Measurements from ENCODE around the gene SLC6A15.

SLC6A15 gene

DNA sequence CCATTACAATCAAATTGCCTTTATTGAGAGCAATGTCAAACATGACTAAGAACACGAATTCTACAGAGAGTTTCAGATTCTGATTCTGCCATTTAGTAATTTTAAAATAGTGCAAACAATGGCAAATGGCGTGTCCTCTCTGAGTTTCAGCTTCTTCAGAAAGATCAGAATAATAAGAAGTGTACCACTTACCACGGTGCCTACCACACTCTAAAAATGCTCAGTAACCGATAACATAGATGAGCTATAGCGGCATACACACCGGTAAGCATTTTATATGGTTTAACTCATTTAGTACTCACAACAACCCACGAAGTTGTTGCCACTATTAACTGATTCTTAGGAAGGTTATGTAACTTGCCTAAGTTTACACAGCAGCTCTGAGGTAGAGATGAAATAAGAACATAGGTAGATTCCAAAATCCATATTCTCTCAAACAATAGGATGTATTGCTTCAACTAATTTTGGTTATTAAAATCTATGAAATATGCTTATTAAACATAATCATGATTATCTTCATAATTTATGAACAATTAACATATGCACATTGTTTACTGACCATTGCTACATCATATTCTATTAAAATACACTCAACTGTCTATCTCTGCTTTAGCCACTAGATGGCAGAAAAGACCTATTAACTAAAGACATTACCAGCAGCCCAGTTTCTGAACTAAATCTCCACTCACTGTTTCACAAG, 38.3 kb downstream of the SLC6A15 start:
- DNase-seq: peak; percentile 75

DNA sequence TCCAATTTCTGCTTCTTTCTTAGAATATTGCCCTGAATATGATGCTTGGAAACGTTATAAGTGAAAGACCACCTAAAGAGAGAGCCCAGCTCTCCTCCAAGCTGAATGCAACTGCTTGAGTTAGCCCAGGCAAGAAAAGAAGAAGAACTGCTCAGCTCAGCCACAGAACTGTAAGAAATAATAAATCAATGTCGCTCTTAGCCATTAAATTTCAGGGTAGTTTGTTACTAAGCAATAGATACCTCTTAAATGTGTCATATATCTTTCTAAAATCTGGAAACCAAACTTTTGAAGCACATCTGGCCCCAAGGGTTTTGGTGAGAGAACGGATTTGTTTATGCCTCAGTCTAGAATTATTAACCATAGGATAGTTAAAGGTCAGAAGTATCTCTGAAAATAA, 50.4 kb downstream of the SLC6A15 start:
- no peak for DNase-seq

DNA sequence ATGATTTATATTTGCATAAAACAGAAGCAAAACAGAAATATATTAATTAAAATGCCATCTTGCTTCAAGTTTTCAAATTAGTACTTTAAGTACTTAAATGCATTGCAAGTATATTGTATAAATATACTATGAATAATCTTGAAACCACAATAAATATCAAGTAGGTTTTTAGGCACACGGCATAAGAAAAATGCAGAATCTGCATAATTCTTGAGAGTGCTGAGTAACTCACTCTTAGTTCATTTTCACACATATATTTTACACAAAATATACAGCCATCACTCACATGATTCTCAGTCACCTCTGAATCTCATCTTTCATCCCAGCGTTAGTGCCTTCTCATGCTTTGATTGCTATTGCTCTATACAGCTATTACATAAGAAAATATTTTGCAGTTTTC, 51.9 kb downstream of the SLC6A15 start:
- no peak for DNase-seq

DNA sequence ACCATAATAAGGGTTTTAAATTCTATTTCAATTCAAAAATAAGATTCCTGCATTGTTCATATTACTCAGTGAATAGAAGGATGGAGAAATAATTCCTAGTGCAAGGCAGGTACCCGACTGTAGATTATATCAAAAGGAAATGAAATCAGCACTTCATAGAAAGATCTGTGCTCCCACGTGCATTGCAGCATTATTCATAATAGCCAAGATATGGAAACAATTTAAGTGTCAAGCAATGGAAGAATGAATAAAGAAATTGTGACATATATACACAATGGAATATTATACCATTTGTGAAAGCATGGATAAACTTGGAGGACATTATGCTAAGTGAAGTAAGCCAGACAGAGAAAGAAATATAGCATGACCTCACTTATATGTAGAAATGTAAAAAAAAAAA, 53.8 kb downstream of the SLC6A15 start:
- no peak for DNase-seq

DNA sequence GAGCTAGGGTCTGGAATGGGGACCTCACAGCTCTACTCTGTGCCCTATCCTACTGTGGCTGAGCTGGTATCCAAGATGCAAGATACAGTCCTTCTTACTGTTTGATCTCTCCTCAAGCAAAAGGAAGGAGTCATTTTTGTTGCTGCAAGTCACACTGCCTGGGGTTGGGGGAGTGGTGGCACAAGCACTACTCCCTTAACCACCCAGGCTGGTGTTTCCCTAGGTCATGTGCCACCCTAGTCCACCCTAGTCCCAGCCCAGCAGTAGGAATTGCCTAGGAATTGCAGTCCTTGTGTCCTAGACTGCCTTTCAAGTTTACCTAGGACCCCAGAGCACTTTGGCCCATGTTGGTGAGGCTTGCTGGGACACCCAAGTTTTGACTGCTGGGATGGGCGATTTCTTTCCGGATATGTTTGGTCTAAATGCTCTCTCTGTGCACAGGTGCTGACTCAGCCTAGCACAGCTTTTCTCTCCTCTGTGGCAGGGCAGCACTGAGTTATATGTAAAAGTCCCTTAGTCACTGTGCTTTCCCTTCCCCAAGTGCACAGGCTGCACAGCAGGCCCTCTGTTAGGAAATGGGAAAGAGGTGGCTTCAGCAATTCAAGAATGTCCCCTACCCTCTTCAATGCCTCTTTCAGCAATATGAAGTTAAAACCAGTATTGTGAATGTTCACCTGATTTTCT, 54.9 kb downstream of the SLC6A15 start:
- no peak for DNase-seq

DNA sequence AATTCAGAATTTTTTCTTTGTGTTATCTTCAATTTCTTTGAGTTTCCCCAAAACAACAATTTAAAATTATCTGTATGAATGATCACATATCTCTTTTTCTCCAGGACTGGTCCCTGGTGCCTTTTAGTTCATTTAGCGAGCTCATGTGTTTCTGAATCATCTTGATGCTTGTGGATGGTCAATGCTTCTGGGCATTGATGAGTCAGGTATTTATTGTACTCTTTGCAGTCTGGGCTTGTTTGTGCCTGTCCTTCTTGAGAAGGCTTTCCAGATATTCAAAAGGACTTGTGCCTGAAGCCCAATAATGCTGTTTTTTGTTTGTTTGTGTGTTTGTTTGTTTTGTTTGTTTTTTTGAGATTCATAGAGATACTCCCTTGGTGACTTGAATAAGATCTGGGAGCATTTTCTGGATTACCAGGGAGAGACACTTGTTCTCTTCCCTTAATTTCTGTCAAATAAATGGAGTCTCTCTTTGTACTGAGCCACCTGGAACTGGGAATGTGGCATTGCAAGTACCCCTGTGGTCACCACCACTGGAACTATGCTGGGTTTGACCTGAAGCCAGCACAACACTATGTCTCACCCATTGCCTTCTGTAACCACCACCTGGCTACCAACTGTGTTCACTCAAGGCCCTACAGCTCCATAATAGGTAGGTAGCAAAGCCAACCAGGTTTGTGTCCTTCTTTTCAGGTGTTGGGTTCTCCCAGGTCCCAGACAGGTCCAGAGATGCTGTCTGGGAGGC, 56.3 kb downstream of the SLC6A15 start:
- DNase-seq: no peak

DNA sequence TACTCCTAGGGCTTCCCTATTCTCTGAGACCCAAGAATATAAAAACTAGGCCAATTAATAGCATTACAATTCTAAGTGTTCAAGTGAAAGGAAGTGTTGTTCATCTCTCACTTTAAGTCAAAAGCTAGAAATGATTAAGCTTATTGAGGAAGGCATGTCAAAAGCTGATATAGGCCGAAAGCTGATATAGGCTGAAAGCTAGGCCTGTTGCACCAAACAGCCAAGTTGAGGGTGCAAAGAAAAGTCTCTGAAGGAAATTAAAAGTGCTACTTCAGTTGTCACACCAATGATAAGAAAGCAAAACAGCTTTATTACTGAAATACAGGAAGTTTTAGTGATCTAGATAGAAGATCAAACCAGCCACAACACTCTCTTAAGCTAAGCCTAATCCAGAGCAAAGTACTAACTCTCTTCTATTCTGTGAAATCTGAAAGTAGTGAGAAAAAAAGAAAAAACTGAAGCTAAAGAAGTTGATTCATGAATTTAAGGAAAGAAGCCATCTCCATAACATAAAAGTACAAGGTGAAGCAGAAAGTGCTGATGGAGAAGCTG, 68.9 kb downstream of the SLC6A15 start:
- peak; percentile 2 for DNase-seq

DNA sequence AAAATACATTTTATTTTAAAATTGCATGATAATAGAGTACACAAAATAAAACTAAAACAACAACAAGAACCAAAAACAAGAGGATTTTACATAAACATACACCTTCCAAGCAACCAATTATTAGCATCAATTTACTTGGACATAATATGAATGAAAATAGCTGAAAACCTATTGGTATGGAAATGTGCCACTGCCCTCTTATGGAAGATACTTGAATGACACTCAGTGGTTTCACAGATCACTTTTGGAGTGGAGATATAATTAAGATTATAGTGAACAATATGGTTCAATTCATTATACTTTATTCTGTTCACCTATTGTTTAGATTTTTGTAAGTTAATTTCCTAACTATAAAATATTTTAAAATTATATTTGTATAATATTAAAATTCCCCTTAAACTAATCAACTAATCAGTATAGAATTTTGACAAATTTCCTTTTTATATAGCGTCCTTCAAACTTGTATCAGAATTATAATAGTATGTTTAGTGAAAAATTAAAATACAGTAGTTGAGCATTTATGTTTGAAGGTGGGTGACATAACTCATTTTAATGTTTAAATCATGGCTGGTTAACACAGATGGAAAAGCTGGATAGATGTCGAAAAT, 70.1 kb downstream of the SLC6A15 start:
- peak; percentile 62 for DNase-seq

DNA sequence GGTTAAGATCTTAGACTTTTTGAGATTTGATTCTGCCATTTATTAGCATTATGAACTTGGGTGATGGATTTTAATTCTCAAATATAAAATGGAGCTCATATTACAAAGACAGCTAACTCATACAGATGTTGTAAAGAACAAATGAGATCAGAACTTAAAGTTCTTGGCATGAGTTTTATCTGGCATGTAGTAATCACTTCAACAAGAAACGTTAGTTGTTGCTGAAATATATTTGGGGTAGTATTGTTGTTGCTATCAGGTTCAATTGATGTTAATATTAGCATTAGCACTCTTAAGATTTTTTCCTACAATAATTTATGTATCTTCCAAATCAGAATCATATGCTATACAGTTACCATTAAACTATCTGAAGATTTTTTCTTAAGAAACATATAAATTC, 71.0 kb downstream of the SLC6A15 start:
- no peak for DNase-seq

DNA sequence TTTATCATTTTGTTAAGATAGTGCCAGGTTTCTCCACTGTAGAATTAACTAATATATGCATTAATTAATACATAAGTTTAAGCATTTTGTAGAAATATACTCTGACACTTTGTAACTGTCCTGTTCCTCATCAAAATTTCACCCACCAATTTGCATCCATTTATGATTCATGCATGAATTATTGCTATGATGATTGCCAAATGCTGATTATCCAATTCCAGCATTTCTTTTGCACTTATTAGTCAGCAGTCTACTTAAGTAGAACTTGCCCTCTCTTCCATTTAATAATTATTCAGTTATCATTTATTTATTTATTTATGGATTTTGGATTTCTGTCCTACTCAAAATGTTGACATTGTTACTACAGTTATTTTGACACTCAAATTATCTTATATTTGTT, 72.2 kb downstream of the SLC6A15 start:
- DNase-seq: no peak

DNA sequence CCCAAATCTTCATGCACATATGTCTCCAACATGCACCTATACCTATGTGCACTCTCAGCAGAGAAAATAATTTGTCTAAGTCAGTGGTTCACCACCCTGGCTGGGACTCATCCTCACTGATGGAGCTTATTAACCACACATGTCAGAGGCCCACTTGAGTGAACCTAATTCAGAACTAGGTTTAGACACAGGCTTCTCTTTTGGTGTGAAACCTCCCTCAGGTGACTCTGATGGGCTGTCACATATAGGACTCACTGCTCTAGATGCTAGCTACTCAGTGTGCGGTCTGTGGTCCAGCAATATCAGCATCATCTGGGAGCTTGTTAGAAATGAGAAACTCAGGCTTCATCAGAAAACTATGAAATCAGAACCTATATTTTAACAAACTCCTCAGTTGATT, 85.7 kb downstream of the SLC6A15 start:
- no peak for DNase-seq

DNA sequence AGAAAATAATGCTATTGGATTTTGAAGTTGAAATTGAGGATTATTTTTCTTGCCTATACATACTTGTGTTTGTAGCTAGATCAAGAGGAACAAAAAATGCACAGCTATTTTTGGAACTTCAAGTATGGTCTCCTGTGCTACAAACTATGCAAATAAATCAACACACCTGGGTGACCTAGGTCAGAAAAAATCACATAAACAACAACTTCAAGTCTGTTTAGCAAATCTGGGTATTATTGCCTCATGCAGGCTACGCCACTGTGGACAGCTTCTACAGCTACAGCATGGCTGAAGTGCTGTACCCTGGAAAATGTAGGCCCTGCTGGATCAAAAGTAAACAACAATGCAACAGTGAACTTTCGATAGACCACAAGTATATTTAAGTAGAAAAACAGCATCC, 87.5 kb downstream of the SLC6A15 start:
- no peak for DNase-seq

DNA sequence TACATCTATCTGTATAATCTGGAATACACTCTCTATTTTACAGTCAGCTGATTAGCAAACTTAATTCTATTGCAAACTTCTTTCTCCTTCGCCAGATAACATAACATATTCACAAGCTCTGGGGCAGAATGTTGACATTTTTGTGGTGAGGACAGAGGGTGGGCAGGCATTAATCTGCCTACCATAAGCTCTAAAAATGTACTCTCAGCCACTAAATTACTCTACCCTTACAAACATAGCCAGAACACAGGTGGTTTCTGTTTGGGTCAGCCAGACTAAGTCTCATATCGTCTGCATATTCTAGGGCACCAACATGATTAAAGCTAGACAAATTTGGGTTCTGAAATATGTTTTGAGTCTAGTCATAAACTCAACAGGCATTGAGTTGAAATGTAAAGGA, 90.1 kb downstream of the SLC6A15 start:
- no peak for DNase-seq

DNA sequence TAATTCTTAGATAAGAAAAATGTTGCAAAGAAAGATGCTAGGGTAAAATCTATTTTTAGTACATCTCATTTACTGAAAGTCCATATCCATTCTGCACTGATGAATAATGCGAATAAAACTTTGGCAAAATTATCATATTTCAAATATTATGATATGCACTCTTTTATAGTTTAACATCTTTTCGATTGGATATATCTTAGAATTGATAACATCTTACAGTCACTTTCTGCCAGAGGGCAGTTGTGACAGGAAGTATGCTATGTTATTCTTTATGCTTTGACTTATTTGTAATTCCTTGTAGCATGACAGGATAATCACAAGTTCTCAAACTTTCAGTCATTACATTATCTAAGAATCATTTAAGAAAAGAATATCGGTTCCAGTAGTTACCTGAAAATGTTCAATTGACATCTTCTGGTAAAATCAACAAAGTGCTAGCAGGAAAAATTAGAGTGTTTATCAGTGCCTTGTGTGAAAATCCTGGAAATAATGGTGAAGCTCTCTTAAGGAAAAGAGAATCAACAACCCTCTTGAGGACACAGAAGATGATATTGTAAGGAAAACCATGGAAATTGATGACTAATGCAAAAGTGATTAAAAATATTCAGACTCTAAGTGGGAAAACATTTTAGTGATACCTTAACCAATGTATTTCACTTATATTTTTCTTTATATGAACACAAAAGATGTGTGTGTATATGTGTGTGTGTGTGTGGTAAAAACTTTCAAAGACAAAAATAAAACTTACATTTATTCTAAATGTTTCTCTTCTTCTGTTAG, 95.5 kb downstream of the SLC6A15 start:
- no peak for DNase-seq

DNA sequence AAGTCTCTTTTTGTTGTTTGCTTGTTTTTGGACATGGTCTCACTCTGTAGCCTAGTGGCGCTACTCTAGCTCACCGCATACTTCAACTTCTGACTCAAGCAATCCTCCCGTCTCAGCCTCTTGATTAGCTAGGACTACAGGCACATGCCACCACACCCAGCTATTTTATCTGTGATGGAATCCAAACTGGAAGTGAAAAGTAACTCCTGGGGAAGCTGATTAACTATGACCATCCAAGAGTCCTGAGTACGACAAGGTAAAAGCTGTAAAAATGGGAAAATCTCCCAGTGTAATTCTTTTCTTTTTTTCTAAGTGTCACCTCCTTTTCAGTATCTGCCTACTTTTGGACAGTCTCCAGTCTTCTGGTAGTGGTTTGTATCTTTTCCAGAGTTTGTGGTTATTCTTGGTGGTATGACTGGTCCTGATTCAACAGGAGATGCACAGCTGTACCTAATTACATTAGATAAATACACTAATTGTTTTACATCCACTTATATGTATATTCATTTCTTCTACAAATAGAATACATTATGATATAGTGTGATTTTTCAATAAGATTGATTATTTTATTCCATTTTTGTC, 97.8 kb downstream of the SLC6A15 start:
- DNase-seq: peak; percentile 4

DNA sequence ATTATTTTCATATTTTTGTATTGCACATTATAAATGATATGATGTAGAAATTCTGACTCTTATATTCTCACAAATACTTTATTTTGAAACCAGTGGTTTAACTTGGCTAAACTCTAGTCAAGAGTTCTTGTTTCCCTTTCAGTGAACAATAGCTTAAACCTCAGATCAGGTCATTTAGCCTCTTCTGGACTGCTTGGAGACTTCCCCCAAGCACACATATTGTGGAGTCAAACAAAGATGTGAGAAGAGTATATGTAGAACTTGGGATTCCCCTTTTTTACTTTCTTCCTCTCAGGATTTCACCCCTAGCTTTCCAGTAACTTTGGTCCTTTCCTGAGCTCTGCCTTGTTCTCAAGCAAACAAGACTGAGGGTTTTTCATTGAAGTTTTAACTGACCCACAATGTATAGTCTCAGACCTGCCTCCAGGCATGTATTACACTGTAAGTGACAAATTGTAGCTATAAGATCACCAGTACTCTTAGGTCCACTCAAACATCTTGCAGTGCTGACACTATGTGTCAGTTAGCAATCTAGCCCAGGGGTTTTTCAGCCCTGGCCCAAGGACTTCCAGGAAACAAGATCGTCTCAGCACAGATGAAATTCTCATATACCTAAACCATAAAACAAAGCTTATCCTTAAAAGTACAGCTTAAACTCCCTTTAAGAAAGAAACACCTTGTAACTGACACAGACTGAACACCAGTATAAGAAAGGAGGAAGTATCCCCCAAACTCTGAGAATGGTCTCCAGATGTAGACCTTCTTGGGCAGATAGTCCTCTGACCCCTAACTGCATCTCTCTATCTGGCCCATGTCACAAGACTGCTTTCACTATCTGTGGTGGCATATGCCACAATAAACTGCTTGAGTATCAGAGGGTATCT, 98.6 kb downstream of the SLC6A15 start:
- DNase-seq: no peak

DNA sequence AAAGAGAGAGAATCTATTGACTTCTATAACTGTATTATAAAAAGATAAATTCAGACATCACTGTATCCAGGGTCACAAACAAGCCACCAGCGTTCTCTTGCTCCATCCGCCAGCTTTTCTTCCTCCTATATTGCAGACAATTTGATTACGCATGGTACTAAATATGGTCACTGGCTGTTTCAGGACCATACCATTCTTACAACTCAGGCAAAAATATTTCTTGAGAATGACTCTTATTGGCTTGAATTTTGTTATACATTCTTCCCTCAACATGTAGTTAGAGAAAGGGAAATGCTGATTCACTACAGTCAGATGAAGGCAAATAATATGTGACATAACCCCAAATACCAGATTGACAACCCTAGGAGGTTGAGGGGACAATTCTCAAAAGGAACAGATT, 101.3 kb downstream of the SLC6A15 start:
- DNase-seq: no peak

DNA sequence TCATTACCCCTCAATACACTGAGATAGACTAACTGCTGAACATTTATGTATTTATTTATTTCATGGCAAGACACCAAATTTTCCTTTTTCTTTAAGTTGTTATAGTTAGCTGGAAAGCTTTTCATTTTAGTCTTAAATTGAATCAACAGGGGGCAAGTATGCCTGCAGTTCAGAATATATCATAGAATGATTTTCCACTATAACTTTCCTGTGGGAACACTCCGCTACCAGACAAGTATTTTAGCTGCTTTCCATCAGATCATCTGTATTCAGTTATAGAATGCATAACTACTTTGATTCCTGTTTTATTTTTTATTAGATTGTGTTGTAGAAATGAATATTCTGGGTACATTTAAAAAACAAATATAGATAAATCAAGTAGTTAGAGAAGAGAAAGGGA, 102.0 kb downstream of the SLC6A15 start:
- no peak for DNase-seq
